NCI-H146 (cell line): ENCODE results near the gene GPD1L.
"Not testable (repeated sequence)": the region's sequence is repeated elsewhere in the genome, so short reads cannot be mapped to it uniquely, and the experiment has no call there.

Experiments used
- DNase-seq: peaks from one replicate; lab custom pipeline; 2025; lab: John Stamatoyannopoulos, UW

GPD1L gene

DNA sequence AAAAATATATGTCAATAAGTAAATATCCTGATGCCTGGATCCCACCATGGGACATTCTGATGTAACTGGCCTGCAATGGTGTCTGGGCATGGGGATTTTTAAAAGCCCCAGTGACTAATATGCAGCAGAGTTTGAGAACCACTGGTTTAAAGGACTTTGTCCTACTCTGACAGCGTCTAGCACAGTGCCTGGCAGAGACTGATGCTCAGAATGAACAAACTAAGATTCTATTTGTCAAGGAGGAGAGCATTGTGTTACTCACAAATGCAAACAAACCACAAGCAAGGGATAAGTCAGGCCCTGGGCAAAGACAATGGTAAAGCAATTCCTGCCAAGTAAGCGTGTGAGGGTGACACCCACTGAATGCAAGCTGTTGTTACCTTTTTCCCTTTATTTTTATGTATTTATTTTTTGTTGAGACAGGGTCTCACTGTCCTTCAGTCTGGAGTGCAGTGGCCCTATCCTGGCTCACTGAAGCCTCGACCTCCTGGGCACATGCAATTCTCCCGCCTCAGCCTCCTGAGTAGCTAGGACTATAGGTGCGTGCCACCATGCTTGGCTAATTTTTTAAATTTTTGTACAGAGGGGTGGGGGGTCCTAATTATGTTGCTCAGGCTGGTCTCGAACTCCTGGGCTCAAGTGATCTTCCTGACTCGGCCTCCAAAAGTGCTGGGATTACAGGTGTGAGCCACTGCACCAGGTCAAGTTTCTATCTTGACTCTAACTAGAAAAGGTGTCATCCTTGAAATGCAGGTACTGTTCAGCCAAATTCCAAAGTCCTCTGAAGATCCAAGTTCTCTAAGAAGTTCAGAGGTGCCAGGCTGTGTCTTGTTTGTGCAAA is 909 bp upstream of the GPD1L start:
- no peak for DNase-seq

DNA sequence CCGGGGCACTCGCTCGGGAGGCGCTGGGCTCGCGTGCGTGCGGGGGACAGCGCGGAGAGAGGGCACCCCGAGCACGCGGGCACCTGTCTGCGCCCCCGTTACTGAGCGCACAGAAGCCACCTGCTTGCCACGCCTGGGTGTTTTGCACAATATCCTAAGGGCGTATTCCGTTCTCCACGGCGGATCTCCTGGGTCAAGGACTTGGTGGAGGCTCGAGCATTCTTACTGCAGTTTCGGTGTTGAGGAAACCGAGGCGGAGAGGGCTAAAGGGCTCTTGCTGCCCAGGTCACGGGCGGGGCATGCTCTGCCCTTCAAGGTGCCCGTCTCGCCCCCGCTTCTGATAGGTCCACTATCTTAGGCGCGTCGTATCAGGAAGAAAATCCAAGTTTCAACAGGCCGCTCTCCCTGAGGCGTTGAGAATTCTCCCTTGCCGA is 526 bp downstream of the GPD1L start:
- peak; percentile 46 for DNase-seq

DNA sequence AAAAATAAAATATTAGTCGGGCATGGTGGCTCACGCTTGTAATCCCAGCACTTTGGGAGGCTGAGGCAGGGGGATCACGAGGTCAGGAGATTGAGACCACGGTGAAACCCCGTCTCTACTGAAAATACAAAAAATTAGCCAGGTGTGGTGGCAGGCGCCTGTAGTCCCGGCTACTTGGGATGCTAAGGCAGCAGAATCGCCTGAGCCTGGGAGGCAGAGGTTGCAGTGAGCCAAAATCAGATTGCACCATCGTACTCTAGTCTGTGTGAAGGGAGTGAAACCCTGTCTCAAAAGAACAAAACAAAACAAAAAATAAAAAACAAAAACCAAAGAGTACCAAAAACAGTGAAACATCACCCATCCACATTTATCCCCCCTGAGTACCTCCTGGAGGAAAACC is 1.8 kb downstream of the GPD1L start:
- DNase-seq, result not testable (repeated sequence)

DNA sequence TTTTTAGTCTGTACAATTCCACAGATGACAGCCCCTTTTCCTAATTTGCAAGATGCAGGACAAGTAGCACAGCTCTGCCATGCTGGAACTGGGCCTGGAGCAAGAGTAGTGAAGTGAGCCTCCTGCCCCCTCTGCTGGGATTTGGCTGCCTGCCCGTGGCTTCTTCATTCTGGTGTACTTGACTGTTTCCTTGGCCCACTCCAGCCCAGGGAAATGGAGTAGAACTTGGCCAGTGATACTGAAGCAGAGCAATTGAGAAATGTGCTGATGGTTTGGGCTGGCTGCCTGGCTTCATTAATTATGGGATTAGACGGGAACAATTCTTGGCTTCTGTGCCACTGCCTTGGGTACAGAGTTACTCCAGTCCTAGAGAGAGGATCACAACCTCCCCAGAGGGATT is 2.8 kb downstream of the GPD1L start:
- DNase-seq, result no peak

DNA sequence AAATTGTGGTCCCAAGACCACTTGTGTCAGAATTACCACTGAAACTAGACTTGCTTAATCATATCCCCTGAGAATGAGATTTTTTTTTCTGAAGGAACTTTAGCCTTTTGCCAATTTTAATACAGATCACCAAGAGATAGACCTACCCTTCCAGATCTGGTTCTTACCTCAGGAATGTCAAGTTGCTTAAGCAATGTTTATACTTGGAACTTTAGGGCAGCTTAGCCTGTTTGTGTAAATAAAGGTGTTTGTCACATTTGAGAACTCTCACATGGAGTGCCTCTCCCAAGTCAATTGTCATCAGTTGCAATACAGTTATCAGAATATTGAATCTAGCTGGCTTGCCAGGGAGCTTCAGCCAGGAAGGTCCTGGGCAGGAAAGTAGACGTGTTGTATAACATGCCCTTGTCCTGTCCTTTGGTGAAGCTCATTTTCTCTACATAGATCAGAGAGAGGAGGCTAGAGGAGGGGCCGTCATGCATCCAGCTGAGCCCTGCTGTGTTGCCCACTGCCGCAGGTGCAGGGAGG is 3.9 kb downstream of the GPD1L start:
- no peak for DNase-seq

DNA sequence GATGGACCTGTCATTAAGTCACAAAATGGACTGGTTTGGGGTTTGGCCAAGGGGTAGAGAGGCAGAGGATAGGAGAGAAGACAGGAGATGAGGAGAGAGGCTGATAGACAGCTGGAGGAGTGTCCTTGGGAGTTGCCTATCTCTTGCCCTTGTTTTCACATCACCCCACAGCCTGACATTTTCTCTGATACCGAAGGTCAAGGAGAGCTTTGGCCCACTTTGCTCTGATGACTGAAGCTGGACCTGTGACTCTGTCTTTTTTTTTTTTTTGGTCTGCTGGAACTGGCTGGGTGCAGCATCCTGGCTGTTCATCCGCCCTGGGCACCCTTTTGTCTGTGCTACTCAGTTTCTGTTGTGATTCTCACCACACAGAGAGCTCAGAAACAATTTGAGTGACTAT is 5.1 kb downstream of the GPD1L start:
- no peak for DNase-seq

DNA sequence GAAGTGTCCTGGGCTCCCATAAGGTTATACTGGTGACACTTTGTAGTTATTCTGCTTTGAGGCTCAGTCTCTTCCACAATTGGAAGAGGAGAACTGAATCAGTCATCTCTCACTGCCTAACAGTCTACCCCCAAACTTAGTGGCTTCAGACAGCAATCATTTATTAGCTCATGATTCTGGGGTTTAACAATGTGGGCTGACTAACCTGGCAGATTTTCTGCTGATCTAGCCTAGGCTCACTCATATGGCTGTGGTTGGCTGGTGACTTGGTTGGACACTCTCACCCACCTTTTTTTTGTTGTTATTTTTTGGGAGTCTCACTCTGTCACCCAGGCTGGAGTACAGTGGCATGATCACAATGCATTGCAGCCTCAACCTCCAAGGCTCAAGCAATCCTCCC is 7.1 kb downstream of the GPD1L start:
- DNase-seq, result no peak

DNA sequence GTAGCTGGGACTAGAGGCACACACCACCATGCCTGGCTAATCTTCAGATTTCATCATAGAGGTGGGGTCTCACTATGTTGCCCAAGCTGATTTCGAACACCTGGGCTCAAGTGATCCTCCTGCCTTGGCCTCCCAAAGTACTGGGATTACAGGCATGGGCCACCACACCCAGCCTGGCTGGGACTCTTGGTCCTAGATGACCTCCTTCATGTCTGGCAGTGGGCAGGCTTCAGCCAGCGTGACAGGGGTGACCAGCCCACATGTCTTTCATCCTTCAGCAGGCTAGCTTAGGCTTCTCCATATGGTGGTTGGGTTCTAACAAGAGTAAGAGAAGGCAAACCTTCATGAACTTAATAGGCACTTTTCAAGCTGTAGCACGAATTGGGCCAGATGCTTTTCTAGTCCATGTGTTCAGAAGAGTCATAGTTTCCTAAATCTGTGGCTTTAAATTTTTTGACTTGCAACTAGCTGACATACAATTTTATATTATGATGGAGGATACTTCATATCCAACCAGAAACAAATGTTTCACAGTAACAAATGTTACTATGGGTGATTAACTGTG is 7.6 kb downstream of the GPD1L start:
- no peak for DNase-seq

DNA sequence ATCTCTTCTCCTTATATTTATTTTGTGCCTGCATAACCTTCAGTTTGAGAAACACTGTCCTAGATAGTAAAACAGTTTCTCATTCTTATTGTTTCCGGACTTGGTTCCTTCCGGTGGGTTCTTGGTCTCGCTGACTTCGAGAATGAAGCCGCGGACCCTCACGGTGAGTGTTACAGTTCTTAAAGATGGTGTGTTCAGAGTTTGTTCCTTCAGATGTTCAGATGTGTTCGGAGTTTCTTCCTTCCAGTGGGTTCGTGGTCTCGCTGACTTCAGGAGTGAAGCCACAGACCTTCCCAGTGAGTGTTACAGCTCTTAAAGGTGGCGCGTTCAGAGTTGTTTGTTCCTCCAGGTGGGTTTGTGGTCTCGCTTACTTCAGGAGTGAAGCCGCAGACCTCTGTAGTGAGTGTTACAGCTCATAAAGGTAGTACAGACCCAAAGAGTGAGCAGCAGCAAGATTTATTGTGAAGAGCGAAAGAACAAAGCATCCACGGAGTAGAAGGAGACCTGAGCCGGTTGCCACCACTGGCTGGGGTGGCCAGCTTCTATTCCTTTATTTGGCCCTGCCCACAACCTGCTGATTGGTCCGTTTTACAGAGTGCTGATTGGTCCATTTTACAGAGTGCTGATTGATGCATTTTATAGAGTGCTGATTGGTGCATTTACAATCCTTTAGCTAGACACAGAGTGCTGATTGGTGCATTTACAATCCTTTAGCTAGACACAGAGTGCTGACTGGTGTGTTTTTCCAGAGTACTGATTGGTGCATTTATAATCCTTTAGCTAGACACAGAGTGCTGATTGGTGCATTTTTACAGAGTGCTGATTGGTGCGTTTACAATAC is 8.3 kb downstream of the GPD1L start:
- not testable (repeated sequence) for DNase-seq

DNA sequence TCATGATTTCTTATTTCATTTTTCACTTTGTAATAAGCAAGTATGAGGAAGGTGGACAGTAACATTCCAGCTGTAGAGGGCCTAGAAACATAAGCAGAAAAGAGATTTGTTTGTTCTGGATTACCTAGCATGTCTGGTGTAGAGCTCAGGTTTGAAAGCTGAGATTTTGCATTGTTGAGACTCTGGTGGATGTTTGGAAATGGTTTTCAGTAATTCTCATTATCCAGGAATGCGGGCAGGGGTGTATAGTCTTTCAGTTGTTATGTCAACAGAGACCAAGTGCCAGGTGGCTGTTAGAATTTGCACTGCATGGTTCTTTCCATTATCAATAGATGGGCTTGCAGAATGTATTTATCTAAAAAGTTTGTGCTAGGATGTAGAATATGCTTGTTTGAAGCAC is 10.9 kb downstream of the GPD1L start:
- peak; percentile 24 for DNase-seq

DNA sequence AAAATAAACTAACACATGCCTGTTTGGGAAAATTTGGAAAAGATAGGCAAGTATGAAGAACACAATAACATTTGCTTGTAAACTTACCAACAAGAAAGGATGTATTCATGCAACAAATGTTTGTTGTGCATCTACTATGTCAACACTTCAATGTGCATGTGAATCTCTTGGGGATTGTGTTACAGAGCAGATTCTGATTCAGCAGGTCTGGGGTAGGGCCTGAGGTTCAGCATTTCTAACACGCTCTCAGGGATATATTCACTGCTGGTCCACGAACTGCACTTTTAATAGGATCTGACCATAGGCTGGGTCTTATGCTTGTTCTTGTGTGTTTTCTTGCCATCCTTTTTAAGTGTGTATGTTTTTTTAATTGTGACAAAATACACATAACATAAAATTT is 11.8 kb downstream of the GPD1L start:
- no peak for DNase-seq

DNA sequence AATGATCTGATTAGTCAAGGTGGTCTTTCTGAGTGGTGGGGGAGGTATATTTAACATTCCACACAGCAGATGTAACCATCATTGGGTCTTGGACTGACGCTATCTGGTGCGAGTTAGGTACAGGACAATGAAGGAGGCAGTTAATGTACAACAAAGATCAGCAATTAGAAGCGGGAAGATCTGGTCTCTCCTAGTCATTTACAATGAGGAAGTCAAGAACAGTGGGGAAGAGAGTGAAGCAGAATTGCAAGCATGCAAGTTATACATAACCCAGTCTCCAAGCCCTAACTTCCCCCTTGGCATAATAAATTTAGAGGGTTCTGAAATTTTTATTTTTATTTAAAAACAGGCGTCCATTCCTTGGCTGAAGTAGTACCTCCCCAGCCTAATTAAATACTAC is 14.1 kb downstream of the GPD1L start:
- DNase-seq, result no peak

DNA sequence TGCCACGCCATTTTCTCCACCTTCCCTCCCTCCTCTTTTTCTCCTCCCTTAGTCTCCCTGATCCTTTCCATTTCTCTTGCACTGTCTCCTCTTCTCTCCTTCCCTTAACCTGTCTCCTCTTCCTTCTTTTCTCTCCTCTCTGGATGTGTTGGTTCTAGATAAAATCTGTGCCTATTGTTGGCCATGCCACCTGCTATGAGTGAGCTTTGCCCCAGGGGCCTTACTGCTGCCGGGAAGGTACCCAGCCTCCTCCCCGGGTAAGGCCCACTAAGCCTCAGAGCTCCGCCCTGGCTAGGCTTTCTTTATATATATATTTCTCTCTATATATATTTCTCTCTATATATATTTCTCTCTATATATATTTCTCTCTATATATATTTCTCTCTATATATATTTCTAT is 14.7 kb downstream of the GPD1L start:
- no peak for DNase-seq

DNA sequence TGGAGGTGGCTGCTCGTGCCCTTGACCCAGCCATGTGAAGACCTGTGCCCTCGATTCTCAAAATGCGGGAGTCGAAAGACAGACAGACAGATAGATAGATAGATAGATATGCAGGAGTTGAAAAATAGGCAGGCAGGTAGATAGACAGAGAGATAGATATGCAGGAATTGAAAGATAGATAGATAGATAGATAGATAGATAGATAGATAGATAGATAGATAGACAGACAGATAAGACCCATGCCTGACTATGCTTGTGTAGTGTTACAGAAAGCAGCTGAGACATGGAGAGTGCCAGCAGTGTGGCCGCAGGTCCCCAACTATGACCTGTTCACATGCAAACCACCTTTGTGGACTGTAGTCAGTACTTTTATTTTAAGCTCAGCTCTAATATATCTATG is 17.2 kb downstream of the GPD1L start:
- DNase-seq, result no peak

DNA sequence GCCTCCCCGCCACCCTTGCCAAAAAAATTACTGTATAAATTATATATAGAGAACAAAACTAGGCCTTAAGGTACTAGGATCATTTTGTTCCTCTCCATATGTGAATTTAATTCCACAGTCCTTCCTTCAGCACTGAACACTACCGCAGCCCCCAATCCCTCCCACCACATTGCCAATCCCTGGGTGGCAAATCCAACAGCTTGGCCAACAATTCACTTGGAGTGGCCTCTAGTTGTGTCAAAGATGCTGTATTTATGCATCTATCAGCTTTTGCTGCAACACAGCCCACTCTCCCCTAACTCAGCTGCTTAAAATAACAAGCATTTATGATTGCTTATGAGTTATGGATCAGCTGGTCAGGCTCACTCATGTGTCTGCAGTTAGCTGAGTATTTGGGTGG is 18.6 kb downstream of the GPD1L start:
- no peak for DNase-seq

DNA sequence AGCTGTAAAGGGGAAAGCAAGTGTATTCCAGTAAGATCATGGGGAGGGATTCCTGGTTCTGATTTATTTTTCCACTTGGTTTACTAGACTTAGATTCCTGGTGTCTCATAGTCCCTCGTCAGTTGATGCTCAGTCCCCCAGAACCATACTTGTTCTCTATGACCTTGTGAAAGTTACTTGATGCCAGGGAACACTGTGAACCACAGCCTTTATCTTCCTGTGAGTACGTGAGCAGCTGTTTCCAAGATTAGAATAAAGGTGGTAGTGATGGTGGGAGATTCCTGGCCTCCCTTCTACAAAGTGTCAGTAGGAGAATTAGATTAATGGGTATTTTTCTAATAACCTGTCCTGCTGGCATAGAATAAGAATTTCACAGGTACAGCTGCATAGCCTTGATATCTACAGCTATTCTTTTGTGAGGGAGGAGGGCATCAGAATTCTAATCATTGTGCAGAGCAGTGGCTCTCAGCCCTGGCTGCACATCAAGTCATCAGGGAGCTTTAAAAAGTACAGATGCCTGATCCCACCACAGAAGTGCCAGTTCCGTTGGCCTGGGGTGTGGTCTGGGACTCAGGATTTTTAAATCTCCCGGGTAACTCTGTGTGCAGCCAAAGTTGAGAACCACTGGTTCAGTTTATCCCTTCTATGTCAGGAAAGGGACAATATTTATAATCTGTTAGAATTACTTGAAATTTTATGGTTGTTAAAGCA is 20.0 kb downstream of the GPD1L start:
- DNase-seq, result no peak

DNA sequence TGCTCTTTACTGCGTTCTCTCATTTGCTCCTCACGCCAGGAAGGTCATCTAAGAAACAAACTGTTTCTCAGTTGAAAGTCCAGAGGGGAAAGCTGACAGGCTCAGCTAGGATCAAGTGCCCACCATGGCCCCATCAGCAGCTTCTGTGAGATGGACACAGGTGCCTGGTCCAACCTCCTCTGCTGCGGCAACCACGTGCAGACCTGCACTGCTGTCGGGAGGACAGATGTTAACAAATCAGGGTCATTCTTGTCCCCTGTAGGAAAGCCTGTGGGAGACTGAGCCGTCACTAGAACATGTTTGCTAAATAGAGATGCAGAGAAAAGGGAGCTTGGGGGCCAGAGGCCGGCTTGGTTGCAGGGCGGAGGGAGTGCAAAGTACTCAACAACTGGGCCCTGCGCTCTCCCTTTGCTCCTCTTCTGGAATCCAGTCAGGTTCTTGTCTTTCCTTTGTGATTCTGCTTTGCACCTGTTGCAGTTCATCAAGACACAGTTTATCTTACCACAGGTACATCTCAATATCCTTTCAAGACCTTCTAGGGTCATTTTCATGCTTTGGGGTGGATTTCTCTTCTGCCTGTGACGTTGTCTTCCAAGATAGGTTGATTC is 20.9 kb downstream of the GPD1L start:
- no peak for DNase-seq

DNA sequence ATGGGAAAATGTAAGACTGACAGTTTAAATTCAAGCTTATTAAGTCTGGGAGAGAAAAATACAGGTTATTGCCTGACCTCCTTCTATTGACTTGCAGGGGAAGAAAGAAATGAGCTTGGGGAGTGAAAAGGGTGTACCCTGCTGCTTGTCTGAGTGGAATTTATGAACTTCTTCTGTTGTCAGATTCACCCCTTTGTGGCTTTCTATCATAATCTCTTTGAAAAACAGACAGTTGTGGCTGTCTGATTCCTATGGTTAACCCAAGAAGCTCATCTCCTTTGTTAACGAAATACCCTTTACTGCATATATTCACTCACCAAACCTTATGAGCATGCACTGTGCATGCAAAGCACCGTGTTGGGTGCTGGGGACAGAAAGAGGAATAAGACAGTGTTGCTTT is 22.5 kb downstream of the GPD1L start:
- no peak for DNase-seq

DNA sequence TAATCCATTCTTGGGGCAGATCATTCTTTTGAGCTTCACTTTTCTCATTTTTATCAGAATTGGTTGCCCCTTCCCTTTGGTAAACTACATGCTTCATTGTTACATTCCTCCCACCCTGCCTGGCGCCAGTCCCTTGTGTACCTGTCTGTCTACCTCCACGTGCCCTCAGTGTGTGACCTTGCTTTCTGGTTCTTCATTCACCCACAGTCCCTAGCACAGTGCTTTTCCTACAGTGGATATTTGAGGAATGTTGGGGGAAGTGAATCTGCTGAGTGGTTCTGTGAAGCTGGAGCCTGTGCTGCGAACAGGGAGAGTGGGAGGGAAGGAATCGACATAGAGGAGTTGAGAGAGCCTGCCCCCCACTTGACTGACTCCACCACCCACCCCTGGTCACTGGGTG is 23.4 kb downstream of the GPD1L start:
- no peak for DNase-seq

DNA sequence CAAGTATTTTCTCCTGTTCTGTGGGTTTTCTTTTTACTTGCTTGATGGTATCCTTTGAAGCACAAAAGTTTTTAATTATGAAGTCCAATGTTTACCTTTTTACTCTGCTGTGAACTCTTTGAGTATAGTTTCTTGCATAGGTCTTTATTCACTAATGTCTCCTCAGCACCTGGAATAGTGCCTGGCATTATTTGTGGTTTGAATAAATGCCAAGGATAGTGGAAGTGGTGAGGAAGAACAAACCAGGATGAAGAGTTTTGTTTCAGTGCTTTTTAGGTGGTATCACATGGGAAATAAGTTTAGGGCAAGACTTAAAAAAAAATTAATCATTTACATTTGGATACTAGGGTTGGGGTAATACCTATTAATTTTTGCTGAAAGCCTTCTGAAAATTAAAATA is 25.7 kb downstream of the GPD1L start:
- no peak for DNase-seq

DNA sequence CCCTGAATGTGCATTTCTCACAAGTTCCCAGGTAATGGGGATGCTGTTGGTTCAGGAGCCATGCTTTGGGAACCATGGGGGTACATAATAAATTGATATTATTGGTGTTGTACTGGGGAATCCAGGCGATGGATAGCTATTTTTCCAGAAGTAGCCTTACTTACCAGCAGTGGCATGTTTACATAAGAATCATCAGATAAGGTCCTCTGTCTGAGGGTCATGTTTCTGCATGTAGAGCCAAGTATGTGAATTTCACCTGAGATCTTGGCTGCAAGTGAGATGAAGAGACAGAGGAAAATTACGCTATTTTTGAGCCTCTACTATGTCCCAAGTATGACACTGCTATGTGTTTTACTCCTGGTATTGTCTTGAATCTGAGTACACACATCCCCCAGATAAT is 26.3 kb downstream of the GPD1L start:
- DNase-seq, result no peak

DNA sequence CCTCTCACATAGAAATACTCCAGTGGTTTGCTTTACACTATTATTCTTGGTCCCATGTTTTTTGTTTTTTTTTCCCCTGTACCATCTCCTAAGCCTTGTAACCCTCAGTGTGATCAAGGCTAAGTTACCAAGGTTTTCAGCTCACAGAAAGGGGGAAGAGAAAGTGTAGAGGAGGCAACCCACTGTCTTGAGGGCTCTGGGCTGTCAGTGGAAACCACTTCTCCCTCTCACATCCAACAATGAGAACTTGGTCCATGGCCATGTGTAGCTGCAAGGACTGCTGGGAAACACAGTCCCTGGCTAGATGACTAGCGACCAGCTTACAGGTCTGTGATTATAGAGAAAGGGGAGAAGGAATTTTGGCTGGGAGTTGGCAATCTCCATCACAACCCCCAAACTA is 30.3 kb downstream of the GPD1L start:
- DNase-seq, result no peak
